ENCODE measurements around the gene RAD1.

The RAD1 gene

GRCh38 chr5:34865091-34865490 is 50.2 kb downstream of the RAD1 start:
- DNase-seq (ENCODE audit: low read depth in 2 of 2), result no peak

DNA sequence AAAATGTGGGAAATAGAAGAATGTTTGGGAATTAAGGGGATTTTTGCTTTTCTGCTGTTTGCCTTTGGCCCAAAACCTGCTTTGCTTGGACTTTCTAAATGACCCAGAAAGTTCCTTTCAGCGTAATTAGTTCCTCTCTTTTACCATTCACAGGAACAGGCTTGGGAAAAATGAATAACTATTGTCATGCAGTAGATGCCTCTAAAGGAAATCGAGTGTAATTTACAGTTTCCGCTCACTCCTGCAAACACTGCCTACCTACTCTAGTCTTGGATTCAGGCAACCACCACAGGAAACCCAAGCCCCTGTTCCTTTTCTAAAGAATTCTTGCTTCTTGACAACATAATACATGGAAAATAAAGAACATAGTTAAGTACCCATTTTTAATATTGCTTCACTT is 51.4 kb downstream of the RAD1 start:
- no peak for DNase-seq (ENCODE audit: low read depth in 2 of 2)

GRCh38 chr5:34859253-34859652 is 56.1 kb downstream of the RAD1 start:
- DNase-seq (ENCODE audit: low read depth in 2 of 2), result no peak

GRCh38 chr5:34858790-34859189 is 56.5 kb downstream of the RAD1 start:
- DNase-seq (ENCODE audit: low read depth in 2 of 2), result no peak

- no peak for DNase-seq (ENCODE audit: low read depth in 2 of 2)
Observed at GRCh38 chr5:34857894-34858293, 57.4 kb downstream of the RAD1 start.

DNA sequence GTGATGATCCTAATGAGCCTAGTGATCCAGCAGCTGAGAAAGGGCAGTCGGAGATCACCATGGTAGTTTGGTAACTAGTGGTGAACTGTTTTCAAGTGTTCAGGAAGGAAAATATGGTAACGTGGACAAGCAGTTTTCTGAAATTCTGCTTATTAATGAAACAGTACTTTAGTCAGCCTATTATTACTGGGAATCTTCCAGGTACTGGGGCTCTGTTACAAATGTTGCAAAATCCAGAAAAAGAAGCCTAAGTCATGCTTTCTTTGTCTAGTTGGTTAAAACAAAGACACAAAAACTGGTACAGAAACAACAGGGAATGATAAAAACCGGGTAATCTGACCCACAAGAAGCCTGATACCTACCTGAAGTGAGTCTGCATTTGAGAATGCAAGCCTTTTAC is 58.1 kb downstream of the RAD1 start:
- DNase-seq (ENCODE audit: low read depth in 2 of 2), result no peak

Measured in stimulated activated CD4-positive, alpha-beta T cell treated with anti-CD3 and anti-CD28 coated beads, Interleukin-15, amount 100 ng/mL, for 48 hours (primary cell).